Retinal pigment epithelial cell (primary cell): Measurements from ENCODE around the gene UBE2I.

Experiments
- DNase-seq: peaks from one replicate; pipeline ENCODE4 v3.0.0-alpha.2; 2010; ENCODE audit warnings: low read depth
- H3K4me3 ChIP-seq: 2 replicates; pipeline ENCODE4 v1.5.1; 2011; ENCODE audit warnings: mild to moderate bottlenecking, low read length, control low read depth, moderate library complexity
- TF ChIP-seq, protein P1 (sequence below): conservative IDR thresholded peaks from 2 replicates; pipeline ENCODE4 v1.5.1; 2011; ENCODE audit warnings: low read depth, low read length, control low read depth, inconsistent platforms

The UBE2I gene

DNA sequence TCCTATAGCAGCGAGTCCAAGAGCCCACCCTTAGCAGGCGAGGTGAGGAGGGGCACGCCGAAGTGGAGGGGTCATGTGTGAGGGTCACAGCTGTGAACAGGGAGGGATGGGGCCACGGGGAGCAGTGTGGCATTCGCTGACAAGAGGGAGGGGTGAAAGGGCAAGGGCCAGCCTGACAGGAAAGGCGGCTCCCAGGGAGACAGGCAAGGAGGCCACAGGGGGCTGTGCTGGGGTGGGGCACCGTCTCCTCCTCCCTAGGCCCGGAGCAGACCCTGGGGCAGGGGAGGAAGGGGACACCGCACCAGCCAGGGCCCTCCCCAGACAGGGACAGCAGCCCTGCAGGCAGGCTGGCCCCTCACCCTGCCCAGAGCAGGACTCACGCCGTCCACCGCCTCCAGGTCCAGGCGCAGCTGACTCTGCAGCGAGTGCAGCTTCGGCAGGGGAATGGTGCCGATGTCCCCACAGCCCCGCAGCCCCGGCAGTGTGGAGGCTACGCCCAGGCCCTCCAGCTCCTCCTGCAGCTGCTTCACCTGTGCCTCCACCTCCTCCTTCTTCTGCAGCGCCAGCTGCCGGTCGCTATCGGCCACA lies 57.4 kb downstream of the UBE2I start:
- no peak overlapping the region for H3K4me3 ChIP-seq
- DNase-seq: no peak
- TF ChIP-seq, protein P1, sequence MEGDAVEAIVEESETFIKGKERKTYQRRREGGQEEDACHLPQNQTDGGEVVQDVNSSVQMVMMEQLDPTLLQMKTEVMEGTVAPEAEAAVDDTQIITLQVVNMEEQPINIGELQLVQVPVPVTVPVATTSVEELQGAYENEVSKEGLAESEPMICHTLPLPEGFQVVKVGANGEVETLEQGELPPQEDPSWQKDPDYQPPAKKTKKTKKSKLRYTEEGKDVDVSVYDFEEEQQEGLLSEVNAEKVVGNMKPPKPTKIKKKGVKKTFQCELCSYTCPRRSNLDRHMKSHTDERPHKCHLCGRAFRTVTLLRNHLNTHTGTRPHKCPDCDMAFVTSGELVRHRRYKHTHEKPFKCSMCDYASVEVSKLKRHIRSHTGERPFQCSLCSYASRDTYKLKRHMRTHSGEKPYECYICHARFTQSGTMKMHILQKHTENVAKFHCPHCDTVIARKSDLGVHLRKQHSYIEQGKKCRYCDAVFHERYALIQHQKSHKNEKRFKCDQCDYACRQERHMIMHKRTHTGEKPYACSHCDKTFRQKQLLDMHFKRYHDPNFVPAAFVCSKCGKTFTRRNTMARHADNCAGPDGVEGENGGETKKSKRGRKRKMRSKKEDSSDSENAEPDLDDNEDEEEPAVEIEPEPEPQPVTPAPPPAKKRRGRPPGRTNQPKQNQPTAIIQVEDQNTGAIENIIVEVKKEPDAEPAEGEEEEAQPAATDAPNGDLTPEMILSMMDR: no peak

DNA sequence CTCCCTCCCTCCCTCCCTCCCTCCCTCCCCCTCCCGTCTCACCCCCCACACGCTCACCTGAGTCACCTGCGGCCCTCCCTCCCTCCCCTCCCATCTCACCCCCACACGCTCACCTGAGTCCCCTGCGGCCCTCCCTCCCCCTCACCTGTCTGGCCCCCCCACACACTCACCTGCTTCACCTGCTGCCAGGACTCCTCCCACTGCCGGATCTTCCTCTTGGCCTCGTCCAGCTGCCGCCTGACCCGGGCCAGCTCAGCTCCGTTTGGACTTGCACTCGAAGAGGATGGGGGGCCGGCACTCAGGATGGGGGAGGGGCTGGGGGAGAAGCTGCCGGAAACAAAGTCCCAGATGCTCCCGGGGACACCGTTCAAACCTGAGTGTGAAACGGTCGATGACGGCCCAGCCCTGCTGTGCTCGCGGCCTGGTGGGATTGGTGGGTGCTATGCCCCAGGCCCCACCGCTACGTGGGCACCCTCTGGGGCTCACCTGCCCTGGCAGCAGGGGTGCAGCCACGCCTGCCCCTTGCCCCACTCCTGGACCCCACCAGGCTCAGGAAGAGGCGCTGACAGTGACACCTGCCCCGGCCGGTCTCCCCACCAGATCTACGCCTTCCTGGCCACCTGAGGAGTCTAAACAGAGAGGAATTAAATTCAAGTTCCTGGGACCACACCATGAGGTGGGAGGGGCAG lies 58.2 kb downstream of the UBE2I start:
- DNase-seq: no peak
- TF ChIP-seq, protein P1: no peak
- H3K4me3 ChIP-seq: no peak overlapping the region

DNA sequence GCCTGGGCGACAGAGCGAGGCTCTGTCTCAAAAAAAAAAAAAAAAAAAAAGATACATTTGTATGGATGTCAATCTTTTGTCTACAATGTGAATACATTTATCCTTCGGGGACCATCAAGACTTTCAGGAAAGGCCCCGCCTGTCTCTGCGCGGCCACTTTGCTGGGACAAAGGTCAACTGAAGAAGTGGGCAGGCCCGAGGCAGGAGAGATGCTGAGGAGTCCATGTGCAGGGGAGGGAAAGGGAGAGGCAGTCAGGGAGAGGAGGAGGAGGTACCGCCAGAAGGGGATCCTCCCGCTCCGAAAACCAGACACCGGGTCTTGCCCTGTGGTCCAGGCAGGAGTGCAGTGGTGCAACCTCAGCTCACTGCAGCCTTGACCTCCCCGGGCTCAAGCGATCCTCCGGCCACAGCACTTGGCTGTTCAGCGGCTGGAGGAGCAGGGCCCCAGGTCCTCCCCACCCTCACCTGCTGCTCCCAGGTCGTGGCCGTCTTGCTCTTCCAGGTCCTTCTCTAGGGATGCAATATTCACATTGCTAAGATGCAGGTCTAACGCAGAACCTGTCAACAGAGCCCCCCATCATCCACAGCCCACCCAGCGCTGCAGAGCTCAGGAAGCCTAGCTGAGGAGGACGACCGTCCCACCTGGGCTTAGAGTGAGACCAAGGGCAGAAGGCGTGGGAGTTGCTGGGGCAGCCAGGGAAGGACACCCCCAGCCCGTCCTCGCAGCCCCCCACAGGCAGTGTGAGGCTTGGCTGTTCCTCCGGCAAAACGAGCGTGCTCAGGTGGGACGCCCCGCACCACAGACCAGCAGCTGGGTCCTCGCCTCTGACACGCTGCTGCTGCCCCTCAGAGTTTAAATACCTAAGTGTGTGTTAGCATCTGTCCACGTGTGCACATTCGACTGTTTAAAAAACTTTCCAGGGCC lies 61.9 kb downstream of the UBE2I start:
- H3K4me3 ChIP-seq: no peak overlapping the region
- TF ChIP-seq, protein P1: no peak
- DNase-seq: no peak

DNA sequence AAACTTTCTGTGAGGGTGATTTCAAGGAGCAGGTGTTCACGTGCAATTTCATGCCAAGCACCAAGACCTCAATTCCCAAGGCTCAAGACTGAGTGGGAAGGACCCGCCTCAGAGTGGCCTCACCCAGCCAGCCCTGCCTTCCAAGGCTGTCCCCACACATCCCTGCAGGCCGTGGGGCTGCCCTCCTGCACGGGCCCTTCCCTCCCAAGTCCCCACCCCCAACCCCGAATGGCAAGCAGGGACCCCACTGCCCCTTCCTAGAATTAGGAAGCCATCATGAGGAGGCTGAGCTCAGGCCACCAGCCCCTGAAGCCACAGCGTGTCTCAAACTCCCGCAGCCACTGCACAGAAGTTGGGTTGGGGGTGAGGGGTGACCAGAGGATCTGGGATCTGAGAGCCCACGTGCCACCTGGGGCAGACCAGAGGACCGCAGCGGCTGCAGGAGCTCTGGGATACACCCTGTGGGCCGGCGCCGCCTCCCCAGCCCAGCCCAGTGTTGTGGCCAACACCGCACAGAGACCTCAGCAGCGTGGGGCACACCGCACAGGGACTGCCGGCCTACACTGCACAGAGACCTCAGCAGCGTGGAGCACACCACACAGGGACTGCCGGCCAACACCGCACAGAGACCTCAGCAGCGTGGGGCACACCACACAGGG lies 63.0 kb downstream of the UBE2I start:
- no peak overlapping the region for H3K4me3 ChIP-seq
- TF ChIP-seq, protein P1: no peak
- DNase-seq: no peak

DNA sequence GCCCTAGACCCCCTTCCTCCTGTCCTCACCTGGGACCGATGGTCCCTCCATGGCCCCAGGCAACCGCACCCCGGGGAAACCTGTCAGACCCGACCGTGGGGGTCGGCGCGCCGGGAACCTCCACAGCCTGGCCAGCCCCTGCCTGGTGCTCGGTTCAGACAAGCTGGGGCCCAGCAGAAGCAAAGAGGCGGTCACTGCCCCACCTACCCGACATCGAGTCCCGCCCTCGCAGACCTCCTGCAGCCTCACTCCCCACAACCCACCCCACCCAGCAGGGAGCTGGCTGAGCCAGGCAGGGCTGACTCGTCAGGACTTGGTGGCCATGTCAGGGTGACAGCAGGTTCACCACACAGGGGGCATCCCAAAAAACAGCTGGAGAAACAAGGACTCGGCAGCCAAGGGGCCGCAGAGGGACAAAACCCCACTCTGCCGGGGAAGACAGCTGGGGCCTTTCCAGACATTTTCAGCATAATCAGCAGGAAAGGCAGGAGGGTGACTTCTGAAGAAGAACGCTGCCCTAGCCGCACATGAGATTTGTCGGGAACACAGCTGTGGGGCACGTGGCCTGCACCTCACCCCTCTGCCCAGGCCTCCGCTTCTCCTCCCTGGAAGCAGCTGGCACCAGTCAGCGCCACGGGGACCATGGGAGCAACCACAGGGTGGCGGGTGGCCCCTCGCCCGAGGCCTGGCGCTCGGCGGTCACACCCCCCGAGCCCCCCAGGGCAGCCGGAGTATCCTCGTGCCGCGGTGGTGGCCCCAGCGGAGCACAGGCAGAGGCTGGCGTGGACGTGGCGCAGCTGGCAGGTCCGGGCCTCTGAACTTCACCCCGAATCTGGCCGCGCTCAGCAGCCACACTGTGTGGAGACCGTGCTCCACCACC lies 65.2 kb downstream of the UBE2I start:
- H3K4me3 ChIP-seq: no peak overlapping the region
- DNase-seq: no peak
- TF ChIP-seq, protein P1: no peak

DNA sequence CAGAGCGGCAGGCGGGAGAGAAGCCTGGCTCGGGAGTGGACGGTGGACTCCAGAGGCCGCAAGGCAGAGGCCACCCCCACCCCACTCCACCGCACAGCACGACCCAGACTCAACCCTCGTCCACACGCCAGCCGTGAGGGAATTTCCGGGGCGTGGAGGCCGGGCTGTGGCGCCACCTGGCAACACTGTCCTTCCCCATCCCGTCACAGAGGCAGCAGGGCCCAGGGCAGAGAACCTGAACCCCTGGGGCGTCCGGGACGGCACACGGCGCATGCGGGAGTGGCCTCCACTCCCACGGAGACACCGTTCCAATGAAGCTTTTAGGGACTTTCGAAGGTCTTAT lies 65.8 kb downstream of the UBE2I start:
- no peak for DNase-seq
- TF ChIP-seq, protein P1: no peak
- no peak overlapping the region for H3K4me3 ChIP-seq
